Gastroesophageal sphincter (tissue), 3 donors: ENCODE results near the gene RAI1.

ENCODE experiments used
- CTCF ChIP-seq, 4 experiments: fragments of 200-600 bp in 2 of 4; fragments of 450-650 bp in 2 of 4; sonication (generic) in 1 of 4; IDR thresholded peaks; one replicate each; pipeline ENCODE4 v1.5.1; 2017 to 2019; ENCODE audit warnings: antibody characterized with exemption in 4 of 4, mild to moderate bottlenecking in 2 of 4, moderate library complexity in 2 of 4
- EP300 ChIP-seq: sonication (generic); formaldehyde crosslinking; IDR thresholded peaks from one replicate; pipeline ENCODE4 v1.6.1; 2017; ENCODE audit warnings: antibody characterized with exemption, mild to moderate bottlenecking
- POLR2A ChIP-seq, 2 donors: fragments of 450-650 bp; IDR thresholded peaks; one replicate each; pipeline ENCODE4 v1.6.1; 2017; ENCODE audit warnings: antibody characterized with exemption in 2 of 2, mild to moderate bottlenecking in 2 of 2, moderate library complexity in 1 of 2
- POLR2AphosphoS5 ChIP-seq: sonication (generic); formaldehyde crosslinking; IDR thresholded peaks from one replicate; pipeline ENCODE4 v1.6.1; 2017; ENCODE audit warnings: antibody characterized with exemption

- TF ChIP-seq EP300: no peak
- TF ChIP-seq POLR2A (IDR thresholded peaks at IDR 0.05): no peak
- TF ChIP-seq POLR2AphosphoS5: no peak
- no peak for TF ChIP-seq CTCF (IDR thresholded peaks at IDR 0.05)
Observed at GRCh38 chr17:17752821-17753321, 71.6 kb downstream of the RAI1 start.
